ENCODE data around the gene PLK3. TPM values are rescaled to one million over a fixed set of nuclear protein-coding genes. Genes with fewer than 3 reads are reported as not detected.
A peak's percentile ranks its signal among the peaks of the same experiment; 100 is the strongest.

The PLK3 gene
- 15.3 and 15.8 TPM in 2 replicates for total RNA-seq (2012; rRNA removed)
- polyA plus RNA-seq (2012; rRNA removed): 51.6 and 52.5 TPM in 2 replicates
- 45.2 and 47.2 TPM in 2 replicates for polyA plus RNA-seq (2012; cell fraction: cytosol; rRNA removed)
- 238 and 324 TPM in 2 replicates for polyA plus RNA-seq (2012; cell fraction: nucleus; rRNA removed; ENCODE audit: low replicate concordance)
- Bru-seq, nascent RNA: percentile 79 among the genes with signal in this experiment
- percentile 84 among the genes with signal in this experiment for BruChase-seq, experiment 1, labeled RNA remaining after a 6-hour chase
- BruChase-seq, experiment 2, labeled RNA remaining after a 2-hour chase: percentile 85 among the genes with signal in this experiment
- long read RNA-seq, transcript PLK3-201 (15 exons, 2,492 nt): major isoform, 23 of 42 reads
- long read RNA-seq, partial matches to known transcripts: 8 of 42 reads
- long read RNA-seq, other reads (novel, unspliced or antisense): 11 of 42 reads

- in situ Hi-C loops (cut with MboI; ENCODE audit: low sequenced_read_pairs): no loop called here
- peak within 1 kb of the TSS; percentile 77 for H3K56ac ChIP-seq (ENCODE audit: extremely low read depth, insufficient read depth, low read length)
- peak within 1 kb of the TSS; percentile 53 for H2BK20ac ChIP-seq (ENCODE audit: low read depth, low read length)
- H3K9me3 ChIP-seq (ENCODE audit: control insufficient read depth, insufficient read depth, low read length): no peaks in the 10 kb centered on the region
- H3K4ac ChIP-seq (ENCODE audit: low read depth, low read length): peak within 1 kb of the TSS; percentile 88
- H2BK120ac ChIP-seq (ENCODE audit: low read depth, low read length): peak within 1 kb of the TSS; percentile 91
- H4K5ac ChIP-seq (ENCODE audit: low read depth, low read length): peak within 1 kb of the TSS; percentile 40; the same call in 1 of the 2 replicates
- peaks cover 23% of the 10 kb centered on the region for H3K36me3 ChIP-seq (ENCODE audit: control insufficient read depth, insufficient read depth, low read length)
- H3K9ac ChIP-seq (ENCODE audit: low read depth, low read length): peak within 1 kb of the TSS; percentile 93
- peak within 1 kb of the TSS; percentile 98 for H3K23ac ChIP-seq (ENCODE audit: low read depth, low read length)
- H3K27me3 ChIP-seq (ENCODE audit: control insufficient read depth, insufficient read depth, low read length): no peaks in the 10 kb centered on the region
- peaks cover 6% of the 10 kb centered on the region for H3K9me1 ChIP-seq (ENCODE audit: insufficient read depth, low read length)
- peak within 1 kb of the TSS; percentile 97 for H3K4me2 ChIP-seq (ENCODE audit: low read depth, low read length)
- peak within 1 kb of the TSS; percentile 67 to 91; a peak in 3 of 4 replicates for H4K8ac ChIP-seq (ENCODE audit: low read depth in 2 of 2, low read length in 2 of 2)
- peak within 1 kb of the TSS; percentile 86 for H2BK5ac ChIP-seq (ENCODE audit: low read depth, low read length, poor library complexity, severe bottlenecking)
- peaks cover 20% of the 10 kb centered on the region for H4K20me1 ChIP-seq (ENCODE audit: insufficient read depth, low read length)
- H3K4me3 ChIP-seq (ENCODE audit: insufficient read depth, low read depth, low read length): peak within 1 kb of the TSS; percentile 74
- H3K18ac ChIP-seq (ENCODE audit: low read depth, low read length): peak within 1 kb of the TSS; percentile 50
- H3K79me1 ChIP-seq (ENCODE audit: low read depth in 1 of 2, low read length in 2 of 2): peaks cover 14 to 32% of the 10 kb centered on the region in 2 experiments; a peak in 3 of 4 replicates
- H3K27ac ChIP-seq (ENCODE audit: insufficient read depth, low read length): peak within 1 kb of the TSS; percentile 83
- peak within 1 kb of the TSS; percentile 99 for H2AK9ac ChIP-seq (replicated peaks; ENCODE audit: low read depth, low read length, poor library complexity)
- ChIA-PET POLR2A (ENCODE audit: unreplicated experiment) (interaction anchor here (0.5 to 1.3 kb wide), 7 partner anchors 9 to 503 kb away, joined by 3 to 17 read pairs (median 5); partner anchors contain the start of genes BTBD19 and RPS8), CTCF (interaction anchor here (0.7 to 2.2 kb wide), 8 partner anchors 9 to 211 kb away, joined by 3 to 9 read pairs (median 4); partner anchors contain the start of genes BTBD19 and HECTD3)
- H4K91ac ChIP-seq (ENCODE audit: insufficient read depth, low read depth, low read length): peak within 1 kb of the TSS; percentile 91
- intact Hi-C loops (cut with micrococcal nuclease): loop anchor here (2.0 to 10.0 kb wide), 2 partner anchors 19 to 505 kb away; no protein-coding TSS in a partner anchor
- peak within 1 kb of the TSS; percentile 82 for H3K14ac ChIP-seq (replicated peaks; ENCODE audit: low read depth, low read length)
- peak within 1 kb of the TSS; percentile 96 for H2AFZ ChIP-seq (replicated peaks; ENCODE audit: low read length, poor library complexity)
- dilution Hi-C loops (cut with HindIII; ENCODE audit: low sequenced_read_pairs, unreplicated experiment): no loop called here
- H2AK5ac ChIP-seq (ENCODE audit: low read depth, low read length): peak within 1 kb of the TSS; percentile 38
- no TSS peak for BruUV-seq (replicated peaks)
- ATAC-seq (ENCODE audit: low read depth) (peak; percentile 92), DNase-seq (peak; percentile 98)
- H2BK15ac ChIP-seq (ENCODE audit: low read depth, low read length): peak within 1 kb of the TSS; percentile 35; the same call in 1 of the 3 replicates
- H3K4me1 ChIP-seq (ENCODE audit: control insufficient read depth, insufficient read depth, low read length): peaks cover 11% of the 10 kb centered on the region
- 0% methylated on average over 44 of the region's 79 CpGs; no CpG with 5 or more reads in 1 of the 2 experiments for WGBS, 2 experiments (ENCODE audit: extremely low coverage in 2 of 2, insufficient read length in 1 of 2)
- TF ChIP-seq USF2 (IDR thresholded peaks at IDR 0.05; ENCODE audit: low read depth, low read length) (no peak), BHLHE40 (IDR thresholded peaks at IDR 0.05; ENCODE audit: low read depth, low read length) (no peak; the same call in 1 of the 2 replicates), FOS (IDR thresholded peaks at IDR 0.05; ENCODE audit: low read depth, low read length) (0 out of 2 replicates have a peak, but pooled peaks have one; percentile 33), POLR2A (IDR thresholded peaks at IDR 0.05; ENCODE audit: low read depth, low read length) (peak; percentile 99), CHD1 (IDR thresholded peaks at IDR 0.05; ENCODE audit: low read depth, low read length) (no peak), CTCF (conservative IDR thresholded peaks at IDR 0.05; ENCODE audit: low read depth, low read length) (peak; percentile 96), CEBPB (IDR thresholded peaks at IDR 0.05; ENCODE audit: low read depth, low read length) (peak; percentile 68), NFE2L2 (IDR thresholded peaks at IDR 0.05; ENCODE audit: low read depth, low read length) (no peak), MAZ (IDR thresholded peaks at IDR 0.05; ENCODE audit: borderline replicate concordance, low read depth, low read length) (peak; percentile 79; the same call in 1 of the 2 replicates), RFX5 (IDR thresholded peaks at IDR 0.05; ENCODE audit: low read depth, low read length) (no peak), RCOR1 (IDR thresholded peaks at IDR 0.05; ENCODE audit: insufficient replicate concordance, low read length) (no peak), SMC3 (IDR thresholded peaks at IDR 0.05; ENCODE audit: low read depth, low read length) (peak; percentile 66), RAD21 (IDR thresholded peaks at IDR 0.05; ENCODE audit: low read length) (peak; percentile 84)
These were observed at the start of gene PLK3 for GRCh38 chr1:44799770-44800584. PLK3 (plus strand) TSS chr1:44800377; CDS start chr1:44800464, 87 bp downstream.
